ENCODE data around the gene CACNG8.
"Not testable (repeated sequence)": the region's sequence is repeated elsewhere in the genome, so short reads cannot be mapped to it uniquely, and the experiment has no call there.

GRCh38 chr19:54036542-54036941, 73.8 kb downstream of the CACNG8 start:
- not testable (repeated sequence) for TF ChIP-seq CTCF (optimal IDR thresholded peaks at IDR 0.05 in 1 of 3, IDR thresholded peaks at IDR 0.05 in 1 of 3, conservative IDR thresholded peaks at IDR 0.05 in 1 of 3; ENCODE audit: extremely low read depth in 1 of 3, insufficient read depth in 2 of 3, low read length in 3 of 3); EZH2 (IDR thresholded peaks at IDR 0.05; ENCODE audit: low read length)
